Prostate gland (tissue), 2 donors: Measurements from ENCODE around the gene OBP2B.

Experiments used
- POLR2AphosphoS5 ChIP-seq: sonication (generic); formaldehyde crosslinking; IDR thresholded peaks from one replicate; pipeline ENCODE4 v1.6.1; 2017; ENCODE audit warnings: antibody characterized with exemption
- TF ChIP-seq, protein P1 (sequence below), 4 experiments: fragments of 200-600 bp in 2 of 4; fragments of 450-650 bp in 2 of 4; sonication (generic) in 2 of 4; IDR thresholded peaks; 1 replicate in 3 of 4; 2 replicates in 1 of 4; pipeline ENCODE4 v1.5.1; 2016 to 2019; ENCODE audit warnings: antibody characterized with exemption in 4 of 4, mild to moderate bottlenecking in 2 of 4, moderate library complexity in 2 of 4

DNA sequence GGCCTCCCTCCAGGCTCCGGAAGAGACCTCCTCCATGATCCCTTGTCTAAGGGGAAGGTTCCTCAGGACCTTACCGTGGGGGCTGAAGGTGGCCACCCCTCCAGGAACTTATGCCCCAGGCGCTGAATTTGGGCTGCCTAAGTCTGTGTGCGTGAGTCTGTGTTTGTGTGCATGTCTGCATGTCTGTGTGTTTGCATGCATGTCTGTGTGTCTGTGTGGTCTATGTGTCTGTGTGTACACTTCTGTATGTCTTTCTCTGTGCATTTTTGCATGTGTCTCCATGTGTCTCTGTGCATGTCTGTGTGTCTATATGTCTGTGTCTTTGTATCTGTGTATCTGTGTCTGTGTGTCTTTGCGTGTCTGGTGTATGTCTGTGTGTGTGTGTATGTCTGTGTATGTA, 45.4 kb upstream of the OBP2B start:
- TF ChIP-seq POLR2AphosphoS5 = no peak
- TF ChIP-seq, protein P1, sequence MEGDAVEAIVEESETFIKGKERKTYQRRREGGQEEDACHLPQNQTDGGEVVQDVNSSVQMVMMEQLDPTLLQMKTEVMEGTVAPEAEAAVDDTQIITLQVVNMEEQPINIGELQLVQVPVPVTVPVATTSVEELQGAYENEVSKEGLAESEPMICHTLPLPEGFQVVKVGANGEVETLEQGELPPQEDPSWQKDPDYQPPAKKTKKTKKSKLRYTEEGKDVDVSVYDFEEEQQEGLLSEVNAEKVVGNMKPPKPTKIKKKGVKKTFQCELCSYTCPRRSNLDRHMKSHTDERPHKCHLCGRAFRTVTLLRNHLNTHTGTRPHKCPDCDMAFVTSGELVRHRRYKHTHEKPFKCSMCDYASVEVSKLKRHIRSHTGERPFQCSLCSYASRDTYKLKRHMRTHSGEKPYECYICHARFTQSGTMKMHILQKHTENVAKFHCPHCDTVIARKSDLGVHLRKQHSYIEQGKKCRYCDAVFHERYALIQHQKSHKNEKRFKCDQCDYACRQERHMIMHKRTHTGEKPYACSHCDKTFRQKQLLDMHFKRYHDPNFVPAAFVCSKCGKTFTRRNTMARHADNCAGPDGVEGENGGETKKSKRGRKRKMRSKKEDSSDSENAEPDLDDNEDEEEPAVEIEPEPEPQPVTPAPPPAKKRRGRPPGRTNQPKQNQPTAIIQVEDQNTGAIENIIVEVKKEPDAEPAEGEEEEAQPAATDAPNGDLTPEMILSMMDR (IDR thresholded peaks at IDR 0.05) = no peak
